Measurements from ENCODE around the gene DENND1B.

The DENND1B gene

GRCh38 chr1:197771904-197772556 lies 3.2 kb downstream of the DENND1B start:
- no peak for TF ChIP-seq CTCF (IDR thresholded peaks at IDR 0.05)

- no peak for TF ChIP-seq CTCF (IDR thresholded peaks at IDR 0.05)
Observed at GRCh38 chr1:197771386-197771785, 3.9 kb downstream of the DENND1B start.

DNA sequence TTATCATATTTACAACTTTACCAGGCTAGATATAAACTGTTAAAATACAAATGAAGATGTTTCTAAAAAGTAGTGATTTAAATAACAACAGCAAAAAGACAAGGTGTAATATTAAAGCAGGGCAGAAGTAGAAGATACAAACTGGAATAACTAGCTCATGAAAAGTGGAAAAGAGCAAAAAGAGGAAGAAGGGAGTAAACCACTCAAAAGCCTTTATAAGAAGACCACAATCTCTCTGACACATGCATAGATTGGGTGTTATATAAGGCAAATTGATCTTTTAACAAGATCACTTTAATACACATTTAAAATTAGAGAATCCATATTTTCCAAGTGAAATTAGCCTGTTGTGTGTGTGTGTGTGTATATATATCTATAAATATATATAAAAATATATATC lies 5.0 kb downstream of the DENND1B start:
- no peak for TF ChIP-seq CTCF (IDR thresholded peaks at IDR 0.05)

GRCh38 chr1:197769287-197769686 lies 6.0 kb downstream of the DENND1B start:
- no peak for TF ChIP-seq CTCF (IDR thresholded peaks at IDR 0.05)

DNA sequence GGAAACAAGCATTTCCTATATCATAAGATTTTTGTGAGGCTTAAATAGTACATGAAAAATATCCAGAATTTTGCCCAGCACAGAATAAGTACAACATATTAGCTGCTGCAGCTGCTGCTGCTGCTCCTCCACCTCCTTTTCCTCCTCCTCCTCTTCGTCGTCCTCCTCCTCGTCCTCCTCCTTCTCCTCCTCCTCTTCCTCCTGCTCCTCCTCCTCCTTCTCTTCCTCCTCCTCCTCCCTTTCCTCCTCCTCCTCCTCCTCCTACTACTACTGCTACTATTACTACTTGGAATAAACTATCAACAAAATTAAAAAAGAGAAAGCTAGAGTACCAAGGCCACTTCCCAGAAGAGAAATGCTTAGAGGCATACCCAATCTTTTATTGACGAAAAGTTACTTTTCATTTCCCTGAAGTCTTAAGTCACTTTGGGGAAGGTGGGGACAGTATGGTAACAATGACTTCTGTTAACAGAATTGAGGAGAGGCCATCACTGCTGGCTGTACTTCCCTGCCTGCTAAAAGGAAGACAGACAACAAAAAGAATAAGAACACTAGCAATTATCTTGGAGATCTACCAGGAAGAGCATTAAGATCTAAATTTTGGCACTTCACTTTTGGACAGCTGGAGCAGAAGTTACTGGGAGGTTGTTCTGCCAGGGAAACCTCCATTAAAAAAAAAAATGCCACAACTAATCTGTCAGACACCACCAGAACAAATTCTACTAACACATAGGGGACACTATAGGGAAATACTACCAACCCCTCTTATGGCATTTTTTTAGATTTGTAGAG lies 7.1 kb downstream of the DENND1B start:
- no peak for TF ChIP-seq CTCF (IDR thresholded peaks at IDR 0.05)

GRCh38 chr1:197763769-197764168 lies 11.5 kb downstream of the DENND1B start:
- no peak for TF ChIP-seq CTCF (IDR thresholded peaks at IDR 0.05)

DNA sequence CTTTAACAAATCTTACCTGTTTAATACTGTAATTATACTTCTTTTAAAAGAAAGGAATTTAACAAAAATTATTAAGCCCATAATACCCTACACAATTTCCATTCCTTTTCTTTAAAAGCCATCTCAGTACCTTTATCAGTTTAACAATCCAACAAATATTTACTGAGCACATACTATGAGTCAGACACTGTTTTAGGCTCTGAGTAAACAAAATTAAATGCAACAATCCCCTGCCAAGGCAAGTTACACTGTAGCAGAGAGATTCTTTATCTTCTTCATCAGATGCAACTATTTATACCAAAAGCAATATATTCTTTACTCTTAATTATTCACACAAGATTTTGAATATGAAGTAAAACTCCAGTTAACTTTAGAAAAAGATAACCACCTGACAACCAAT lies 12.0 kb downstream of the DENND1B start:
- no peak for TF ChIP-seq CTCF (IDR thresholded peaks at IDR 0.05)
